A673 (cell line): ENCODE measurements around the gene KLF17.

Experiments
- CTCF ChIP-seq: fragments of 300-800, 200-600 bp; sonication (generic); conservative IDR thresholded peaks from 2 replicates; pipeline ENCODE4 v1.5.1; 2017; ENCODE audit warnings: low read depth, mild to moderate bottlenecking, antibody characterized with exemption, low read length, moderate library complexity, mixed read lengths
- EZH2 ChIP-seq: fragments of 200-600 bp; sonication (generic); IDR thresholded peaks from 2 replicates; pipeline ENCODE4 v1.6.1; 2017; ENCODE audit warnings: borderline replicate concordance, low read depth, mild to moderate bottlenecking, mixed read lengths, antibody characterized with exemption, low read length; ENCODE audit not compliant: poor library complexity, severe bottlenecking

GRCh38 chr1:44174630-44175029, 56.0 kb downstream of the KLF17 start:
- TF ChIP-seq CTCF (no peak), EZH2 (no peak)
